SU-DHL-6 (cell line): ENCODE measurements around the gene ZGLP1.
A peak's percentile ranks its signal among the peaks of the same experiment; 100 is the strongest.

Experiments used
- H2AFZ ChIP-seq: fragments of 200-600 bp; sonication (generic); 2 replicates; pipeline ENCODE4 v1.6.1; 2014; ENCODE audit warnings: low read depth, mild to moderate bottlenecking, moderate library complexity, mixed read lengths, antibody characterized with exemption, low read length; ENCODE audit not compliant: severe bottlenecking
- H3F3A ChIP-seq: fragments of 200-600 bp; shearing (Covaris generic); 2 replicates; pipeline ENCODE4 v1.6.0; 2016; ENCODE audit warnings: antibody characterized with exemption, mild to moderate bottlenecking; ENCODE audit not compliant: insufficient read depth
- H3K27ac ChIP-seq: fragments of 200-600 bp; sonication (generic); 2 replicates; pipeline ENCODE4 v1.5.1; 2016; ENCODE audit warnings: low read depth, mild to moderate bottlenecking, low read length, moderate library complexity, mixed read lengths
- H3K27me3 ChIP-seq: fragments of 200-600 bp; sonication (generic), shearing (Covaris generic); 2 replicates; pipeline ENCODE4 v1.6.0; 2014; ENCODE audit warnings: mild to moderate bottlenecking, low read length
- H3K36me3 ChIP-seq: fragments of 200-600 bp; sonication (generic); 2 replicates; pipeline ENCODE4 v1.6.1; 2014; ENCODE audit warnings: mild to moderate bottlenecking, low read length, mixed read lengths
- H3K4me2 ChIP-seq: fragments of 300-600, 200-600 bp; shearing (Covaris generic), sonication (generic); 2 replicates; pipeline ENCODE4 v1.6.0; 2014; ENCODE audit warnings: low read length, low read depth, mild to moderate bottlenecking; ENCODE audit not compliant: poor library complexity, severe bottlenecking
- H3K4me3 ChIP-seq: fragments of 200-600 bp; sonication (generic); 2 replicates; pipeline ENCODE4 v1.5.1; 2014; ENCODE audit warnings: antibody characterized with exemption, low read length, mild to moderate bottlenecking, mixed read lengths; ENCODE audit not compliant: insufficient read depth, poor library complexity, severe bottlenecking
- H3K79me2 ChIP-seq: fragments of 200-600 bp; sonication (generic); 2 replicates; pipeline ENCODE4 v1.6.1; 2014; ENCODE audit warnings: mild to moderate bottlenecking, low read length, moderate library complexity; ENCODE audit not compliant: insufficient read depth
- H3K9ac ChIP-seq: fragments of 200-600 bp; sonication (generic); 2 replicates; pipeline ENCODE4 v1.7.0; 2014; ENCODE audit warnings: mild to moderate bottlenecking, low read length
- H3K9me2 ChIP-seq: fragments of 200-600 bp; sonication (generic); replicated peaks from 2 replicates; pipeline ENCODE4 v1.6.1; 2014; ENCODE audit warnings: low read length; ENCODE audit not compliant: insufficient read depth
- H3K9me3 ChIP-seq: fragments of 200-600 bp; sonication (generic); 2 replicates; pipeline ENCODE4 v1.6.1; 2014; ENCODE audit warnings: low read length, mixed read lengths; ENCODE audit not compliant: insufficient read depth
- H4K20me1 ChIP-seq: fragments of 200-600 bp; sonication (generic); 2 replicates; pipeline ENCODE4 v1.6.1; 2014; ENCODE audit warnings: low read depth, mild to moderate bottlenecking, antibody characterized with exemption, low read length, moderate library complexity, mixed read lengths
- CTCF ChIP-seq: fragments of 200-600 bp; sonication (generic); IDR thresholded peaks from one replicate; pipeline ENCODE4 v1.5.1; 2017; ENCODE audit warnings: antibody characterized with exemption, mild to moderate bottlenecking, low read length, moderate library complexity; ENCODE audit not compliant: insufficient read depth, poor library complexity, severe bottlenecking
- EZH2phosphoT487 ChIP-seq: fragments of 200-600 bp; sonication (generic), shearing (Covaris generic); conservative IDR thresholded peaks from 2 replicates; pipeline ENCODE4 v1.6.1; 2018; ENCODE audit warnings: mild to moderate bottlenecking, antibody characterized with exemption, low read length, moderate library complexity, mixed read lengths

The ZGLP1 gene

GRCh38 chr19:10343495-10343894 is 33.9 kb upstream of the ZGLP1 start:
- Histone ChIP-seq H3K79me2 (no peaks in the 10 kb centered on the region), H3K9ac (no peak overlapping the region), H3K27ac (no peak overlapping the region), H3K36me3 (no peaks in the 10 kb centered on the region), H3K4me3 (no peak overlapping the region), H3F3A (0 out of 2 replicates have a peak, but pooled peaks cover 4% of the 10 kb centered on the region), H3K9me2 (no peaks in the 10 kb centered on the region), H3K4me2 (no peak overlapping the region), H4K20me1 (no peaks in the 10 kb centered on the region), H2AFZ (no peak overlapping the region), H3K9me3 (no peaks in the 10 kb centered on the region), H3K27me3 (no peaks in the 10 kb centered on the region)
- TF ChIP-seq CTCF, result no peak
- TF ChIP-seq EZH2phosphoT487, result no peak

GRCh38 chr19:10339977-10340376 is 30.4 kb upstream of the ZGLP1 start:
- Histone ChIP-seq H3K9me2 (no peaks in the 10 kb centered on the region), H2AFZ (peak overlapping the region; percentile 86), H3K4me3 (no peak overlapping the region), H3K36me3 (no peaks in the 10 kb centered on the region), H3K9me3 (no peaks in the 10 kb centered on the region), H3F3A (no peaks in the 10 kb centered on the region), H3K4me2 (peak overlapping the region; percentile 75), H3K27ac (peak overlapping the region; percentile 12; the same call in 1 of the 2 replicates), H3K27me3 (no peaks in the 10 kb centered on the region), H3K79me2 (no peaks in the 10 kb centered on the region), H4K20me1 (no peaks in the 10 kb centered on the region), H3K9ac (peak overlapping the region; percentile 68)
- TF ChIP-seq CTCF (no peak), EZH2phosphoT487 (no peak)

DNA sequence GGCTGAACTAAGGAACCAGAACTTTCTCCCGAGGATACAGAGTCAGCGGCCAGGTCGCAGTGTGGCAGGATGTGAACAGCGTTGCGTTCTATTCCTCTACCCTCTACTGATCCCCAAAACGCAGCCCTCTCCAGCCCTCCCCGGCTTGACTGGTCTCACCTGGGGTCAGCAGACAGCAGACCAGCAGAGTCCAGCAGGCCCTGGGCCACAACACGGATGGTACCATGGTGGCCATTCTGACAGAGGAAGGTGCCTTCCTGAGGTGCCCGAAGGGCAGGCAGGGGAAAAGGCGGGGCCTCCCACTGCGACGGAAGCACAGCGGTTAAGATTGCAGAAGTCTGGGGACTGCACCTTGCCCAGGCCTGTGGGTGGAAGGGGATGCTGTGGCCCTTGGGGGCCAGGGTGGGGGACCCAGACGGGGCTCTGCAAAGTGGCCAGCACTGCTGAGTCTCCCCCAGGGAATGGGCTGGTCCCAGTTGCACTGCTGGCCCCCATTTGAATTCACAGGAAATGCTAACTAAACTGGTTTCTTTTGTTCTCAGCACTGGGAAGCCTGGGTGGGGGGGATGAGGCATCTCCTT is 29.9 kb upstream of the ZGLP1 start, which contains the start of gene ICAM3:
ICAM3 (minus strand) TSS at position 245 of the 581 bp plus-strand sequence; CDS start at position 235, 10 bp downstream.
- Histone ChIP-seq H3K9me3 (no peaks in the 10 kb centered on the region), H3K4me2 (peak within 1 kb of the TSS; percentile 75), H3K9ac (peak within 1 kb of the TSS; percentile 68), H3K36me3 (no peaks in the 10 kb centered on the region), H3K79me2 (0 out of 2 replicates have a peak, but pooled peaks cover under 1% of the 10 kb centered on the region), H3K4me3 (peak within 1 kb of the TSS; percentile 51), H3K27ac (peak within 1 kb of the TSS; percentile 33), H3K27me3 (no peaks in the 10 kb centered on the region), H2AFZ (peak within 1 kb of the TSS; percentile 86), H3F3A (no peaks in the 10 kb centered on the region), H4K20me1 (no peaks in the 10 kb centered on the region), H3K9me2 (no peaks in the 10 kb centered on the region)
- TF ChIP-seq EZH2phosphoT487, result no peak
- TF ChIP-seq CTCF, result no peak
